Hepatocyte (in vitro differentiated cells): ENCODE measurements around the gene TCF7L2. TPM values are rescaled to one million over a fixed set of nuclear protein-coding genes. Genes with fewer than 3 reads are reported as not detected.

Source experiments
- DNase-seq: peaks from one replicate; pipeline ENCODE4 v3.0.0-alpha.2; 2016; ENCODE audit warnings: low spot score
- H2AFZ ChIP-seq: fragments of 200-600 bp; sonication (generic); 2 replicates; pipeline ENCODE4 v1.6.0; 2016; ENCODE audit warnings: antibody characterized with exemption, mild to moderate bottlenecking
- H3K27ac ChIP-seq: fragments of 200-600 bp; sonication (generic); 2 replicates; pipeline ENCODE4 v1.5.1; 2016; ENCODE audit warnings: mild to moderate bottlenecking
- H3K27me3 ChIP-seq: fragments of 200-600 bp; sonication (generic); 2 replicates; pipeline ENCODE4 v1.6.1; 2016
- H3K36me3 ChIP-seq: fragments of 200-600 bp; sonication (generic); replicated peaks from 2 replicates; pipeline ENCODE4 v1.5.1; 2016; ENCODE audit warnings: low read depth; ENCODE audit not compliant: insufficient read depth
- H3K4me1 ChIP-seq: fragments of 200-600 bp; sonication (generic); 2 replicates; pipeline ENCODE4 v1.5.1; 2016; ENCODE audit warnings: mild to moderate bottlenecking, moderate library complexity; ENCODE audit not compliant: insufficient read depth
- H3K4me2 ChIP-seq: fragments of 200-600 bp; sonication (generic); 2 replicates; pipeline ENCODE4 v1.6.0; 2016
- H3K4me3 ChIP-seq: fragments of 200-600 bp; sonication (generic); 2 replicates; pipeline ENCODE4 v1.5.1; 2016; ENCODE audit warnings: mild to moderate bottlenecking
- H3K79me2 ChIP-seq: fragments of 200-600 bp; sonication (generic); 2 replicates; pipeline ENCODE4 v1.6.0; 2017; ENCODE audit warnings: mild to moderate bottlenecking
- H3K9me2 ChIP-seq: fragments of 200-600 bp; sonication (generic); replicated peaks from 2 replicates; pipeline ENCODE4 v1.6.0; 2017; ENCODE audit warnings: mild to moderate bottlenecking; ENCODE audit not compliant: insufficient read depth
- H3K9me3 ChIP-seq: fragments of 200-600 bp; sonication (generic); 2 replicates; pipeline ENCODE4 v1.5.1; 2016; ENCODE audit warnings: low read depth, mild to moderate bottlenecking
- H4K20me1 ChIP-seq: fragments of 200-600 bp; sonication (generic); 2 replicates; pipeline ENCODE4 v1.6.0; 2016; ENCODE audit warnings: mild to moderate bottlenecking; ENCODE audit not compliant: insufficient read depth, poor library complexity, severe bottlenecking
- CTCF ChIP-seq: fragments of 200-600 bp; sonication (generic); IDR thresholded peaks from 2 replicates; pipeline ENCODE4 v1.5.1; 2016; ENCODE audit warnings: antibody characterized with exemption, mild to moderate bottlenecking; ENCODE audit not compliant: poor library complexity
- EZH2 ChIP-seq: fragments of 200-600 bp; sonication (generic); IDR thresholded peaks from 2 replicates; pipeline ENCODE4 v1.6.1; 2016; ENCODE audit warnings: antibody characterized with exemption, mild to moderate bottlenecking, borderline replicate concordance
- EZH2phosphoT487 ChIP-seq: fragments of 200-600 bp; sonication (generic); IDR thresholded peaks from one replicate; pipeline ENCODE4 v1.6.1; 2018; ENCODE audit warnings: antibody characterized with exemption, mild to moderate bottlenecking, low read depth, moderate library complexity; ENCODE audit not compliant: unreplicated experiment, severe bottlenecking
- WGBS: methylation state at CpG from one replicate; pipeline ENCODE4 v1.1.6; 2016; ENCODE audit warnings: low lambda C conversion rate; ENCODE audit errors: missing lambda C conversion rate; 5-methylcytosine and 5-hydroxymethylcytosine counted together
- polyA plus RNA-seq: library from polyadenylated mRNA; unstranded; fragments of >200 nt; fragmentation: Nextera tagmentation; extraction: Ambion mirVana; gene quantifications from 2 replicates; pipeline ENCODE4 v1.2.1, GENCODE V29; 2016
- total RNA-seq: library from RNA; depleted of rRNA; stranded (reverse); fragments of >200 nt; gene quantifications from 2 replicates; pipeline ENCODE4 v1.2.3, GENCODE V29; 2014

TCF7L2 gene
- total and polyA plus RNA-seq, 2 experiments from 2014 or later, result 14.8 to 28.8 TPM

GRCh38 chr10:113047605-113047962 is 97.5 kb downstream of the TCF7L2 start:
- no peak overlapping the region for H3K4me2 ChIP-seq
- no peaks in the 10 kb centered on the region for H3K27me3 ChIP-seq
- H3K4me1 ChIP-seq, result peaks cover 11% of the 10 kb centered on the region
- no peaks in the 10 kb centered on the region for H3K9me3 ChIP-seq
- no peaks in the 10 kb centered on the region for H3K9me2 ChIP-seq
- H3K36me3 ChIP-seq, result no peaks in the 10 kb centered on the region
- H2AFZ ChIP-seq, result no peak overlapping the region
- no peak for DNase-seq
- peaks cover 39% of the 10 kb centered on the region for H4K20me1 ChIP-seq
- no peak overlapping the region for H3K4me3 ChIP-seq
- 67% methylated on average over 5 of the region's 5 CpGs for WGBS
- peaks cover 99% of the 10 kb centered on the region for H3K79me2 ChIP-seq
- peak overlapping the region; percentile 34 for H3K27ac ChIP-seq
- no peak for TF ChIP-seq EZH2
- TF ChIP-seq EZH2phosphoT487, result no peak
- TF ChIP-seq CTCF, result no peak

- H3K4me2 ChIP-seq, result peak overlapping the region; percentile 17
Observed at GRCh38 chr10:113047963-113048781, 98.1 kb downstream of the TCF7L2 start.

DNA sequence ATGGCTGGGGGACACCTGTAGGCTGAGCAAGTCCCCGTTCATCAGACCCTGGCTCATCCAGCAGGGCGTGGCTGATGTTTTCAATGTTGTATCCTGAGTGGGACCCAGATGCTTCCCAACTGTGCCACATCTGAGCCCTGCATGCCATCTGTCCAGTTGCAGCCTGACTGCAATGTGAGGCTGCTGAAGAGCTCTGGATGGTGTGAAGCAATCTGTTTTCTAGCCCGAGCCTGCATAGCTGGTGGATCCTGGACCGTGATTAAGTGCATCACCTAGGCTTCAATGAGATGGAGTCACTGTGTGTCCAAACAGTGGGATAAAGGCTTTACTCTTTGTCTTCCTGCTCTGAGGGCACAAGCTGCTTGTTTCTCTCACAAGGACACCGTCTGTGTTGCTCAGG is 99.8 kb downstream of the TCF7L2 start:
- Histone ChIP-seq H3K36me3 (no peaks in the 10 kb centered on the region), H4K20me1 (peaks cover 37% of the 10 kb centered on the region), H3K4me3 (no peak overlapping the region), H2AFZ (no peak overlapping the region), H3K9me3 (no peaks in the 10 kb centered on the region), H3K27ac (no peak overlapping the region), H3K4me1 (peaks cover 11% of the 10 kb centered on the region), H3K4me2 (no peak overlapping the region), H3K79me2 (peaks cover 99% of the 10 kb centered on the region), H3K9me2 (no peaks in the 10 kb centered on the region), H3K27me3 (no peaks in the 10 kb centered on the region)
- no peak for DNase-seq
- no peak for TF ChIP-seq EZH2
- TF ChIP-seq EZH2phosphoT487, result no peak
- TF ChIP-seq CTCF, result no peak
- 83% methylated on average over 5 of the region's 5 CpGs for WGBS

More at GRCh38 chr10:113047963-113048781, 98.1 kb downstream of the TCF7L2 start:
- H2AFZ ChIP-seq, result no peak overlapping the region
- TF ChIP-seq CTCF (no peak), EZH2phosphoT487 (no peak), EZH2 (no peak)
- H4K20me1 ChIP-seq, result peaks cover 43% of the 10 kb centered on the region
- no peak for DNase-seq
- H3K36me3 ChIP-seq, result no peaks in the 10 kb centered on the region
- H3K4me1 ChIP-seq, result peaks cover 11% of the 10 kb centered on the region
- no peaks in the 10 kb centered on the region for H3K27me3 ChIP-seq
- H3K4me3 ChIP-seq, result no peak overlapping the region
- peaks cover 99% of the 10 kb centered on the region for H3K79me2 ChIP-seq
- WGBS, result 66% methylated on average over 13 of the region's 13 CpGs
- no peaks in the 10 kb centered on the region for H3K9me2 ChIP-seq
- peak overlapping the region; percentile 34 for H3K27ac ChIP-seq
- no peaks in the 10 kb centered on the region for H3K9me3 ChIP-seq
